Activated T-helper 17 cell treated with anti-CD3 and anti-CD28 coated beads, Interleukin-2, amount 50 U/mL, for 72 hours (primary cell): ENCODE data around the gene CNTN4. TPM values are rescaled to one million over a fixed set of nuclear protein-coding genes. Genes with fewer than 3 reads are reported as not detected.

Experiments
- ATAC-seq: fragments of 150-1000 bp; cut with Tn5 transposase; replicated peaks from 2 replicates; pipeline ENCODE4 v1.10.0; 2021; ENCODE audit warnings: mild to moderate bottlenecking, moderate library complexity
- H3K27ac Mint-ChIP-seq: one replicate; pipeline ENCODE4 v1.8.0; 2022; ENCODE audit warnings: mixed read lengths
- H3K27me3 Mint-ChIP-seq: one replicate; pipeline ENCODE4 v1.8.0; 2022; ENCODE audit warnings: mixed read lengths
- H3K36me3 Mint-ChIP-seq: one replicate; pipeline ENCODE4 v1.8.0; 2022; ENCODE audit warnings: low read depth, mild to moderate bottlenecking, mixed read lengths
- H3K4me1 Mint-ChIP-seq: one replicate; pipeline ENCODE4 v1.8.0; 2022; ENCODE audit warnings: mixed read lengths
- H3K4me3 Mint-ChIP-seq: one replicate; pipeline ENCODE4 v1.8.0; 2022; ENCODE audit warnings: mild to moderate bottlenecking, mixed read lengths
- H3K9me3 Mint-ChIP-seq: one replicate; pipeline ENCODE4 v1.8.0; 2022; ENCODE audit warnings: mixed read lengths
- total RNA-seq, 2 donors: library from RNA; stranded (reverse); gene quantifications; one replicate each; pipeline ENCODE4 v1.2.3, GENCODE V29; 2022

The CNTN4 gene
- total RNA-seq, 2 donors from 2014 or later, result not detected

DNA sequence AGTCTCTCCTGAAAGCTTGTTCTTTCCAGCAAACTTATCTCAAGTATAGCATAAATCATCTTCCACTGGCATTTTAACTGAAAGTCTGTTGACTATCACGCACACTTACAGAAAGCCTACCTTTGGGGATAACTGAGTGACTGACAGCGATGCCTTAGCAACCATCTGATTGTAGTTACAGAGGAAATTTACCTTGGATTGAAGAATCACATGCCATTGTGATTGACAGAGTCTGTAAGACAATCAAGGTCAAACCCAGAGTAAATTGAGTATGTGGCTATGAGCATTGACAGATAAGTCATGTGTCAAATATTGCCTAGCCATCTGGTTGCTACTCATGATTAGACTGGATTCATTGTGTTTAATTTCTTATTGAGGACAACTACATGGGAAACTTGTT, 82.0 kb downstream of the CNTN4 start:
- no peak overlapping the region for H3K27ac Mint-ChIP-seq
- no peak for ATAC-seq
- no peaks in the 10 kb centered on the region for H3K36me3 Mint-ChIP-seq
- H3K4me3 Mint-ChIP-seq, result no peak overlapping the region
- H3K4me1 Mint-ChIP-seq, result no peaks in the 10 kb centered on the region
- H3K27me3 Mint-ChIP-seq, result no peaks in the 10 kb centered on the region
- no peaks in the 10 kb centered on the region for H3K9me3 Mint-ChIP-seq

DNA sequence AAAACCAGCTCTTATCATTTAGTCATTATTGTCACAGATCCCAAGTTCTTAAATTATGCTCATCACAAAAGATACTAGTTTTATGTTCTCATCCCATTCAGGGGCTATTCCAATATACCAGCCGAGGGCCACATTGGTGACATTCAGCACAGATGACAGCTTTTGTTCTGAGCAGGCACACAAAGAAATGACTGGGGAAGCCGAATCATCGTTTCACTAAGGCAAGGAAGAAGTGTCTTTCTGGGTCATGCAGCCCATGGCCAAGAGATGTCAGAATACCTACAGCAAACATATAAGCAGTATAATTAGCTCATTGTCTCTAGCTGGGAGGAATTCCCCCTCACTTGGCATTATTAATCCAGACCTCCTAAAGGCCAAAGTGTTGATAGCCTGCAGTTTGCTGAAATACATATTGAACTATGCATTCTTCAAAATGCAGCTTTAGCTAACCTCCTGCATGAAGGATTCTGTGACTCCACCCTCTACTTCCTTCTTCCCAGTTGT, 100.2 kb downstream of the CNTN4 start:
- Mint-ChIP-seq H3K4me1 (no peaks in the 10 kb centered on the region), H3K9me3 (no peaks in the 10 kb centered on the region), H3K36me3 (no peaks in the 10 kb centered on the region), H3K27ac (no peak overlapping the region), H3K27me3 (peaks cover 3% of the 10 kb centered on the region), H3K4me3 (no peak overlapping the region)
- ATAC-seq, result no peak

- Mint-ChIP-seq H3K36me3 (no peaks in the 10 kb centered on the region), H3K4me3 (no peak overlapping the region), H3K4me1 (no peaks in the 10 kb centered on the region), H3K27ac (no peak overlapping the region), H3K27me3 (no peaks in the 10 kb centered on the region), H3K9me3 (no peaks in the 10 kb centered on the region)
- no peak for ATAC-seq
Observed at GRCh38 chr3:2204054-2204453, 105.4 kb downstream of the CNTN4 start.

DNA sequence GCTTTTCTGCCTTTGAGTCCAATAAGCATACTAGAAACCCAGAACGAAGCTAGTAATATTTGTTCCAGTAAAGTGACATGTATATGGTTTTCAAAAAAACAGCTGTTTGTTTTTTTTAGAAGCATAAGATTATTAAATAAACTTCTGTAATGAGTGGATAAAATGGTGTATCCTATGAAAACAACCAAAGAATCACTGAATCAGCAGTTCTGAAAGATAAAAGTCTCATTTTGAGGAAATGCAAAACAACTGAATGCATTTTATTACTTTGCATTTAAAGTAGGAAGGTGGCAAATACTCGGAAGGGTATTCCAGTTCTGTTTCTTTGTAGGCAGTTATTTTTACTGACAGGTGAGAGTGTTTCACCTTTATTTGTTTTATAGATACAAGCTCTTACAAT, 107.0 kb downstream of the CNTN4 start:
- ATAC-seq, result no peak
- no peaks in the 10 kb centered on the region for H3K27me3 Mint-ChIP-seq
- H3K9me3 Mint-ChIP-seq, result no peaks in the 10 kb centered on the region
- no peak overlapping the region for H3K4me3 Mint-ChIP-seq
- no peak overlapping the region for H3K27ac Mint-ChIP-seq
- H3K4me1 Mint-ChIP-seq, result no peaks in the 10 kb centered on the region
- H3K36me3 Mint-ChIP-seq, result no peaks in the 10 kb centered on the region

GRCh38 chr3:2206536-2206935, 107.9 kb downstream of the CNTN4 start:
- no peak for ATAC-seq
- Mint-ChIP-seq H3K27ac (no peak overlapping the region), H3K36me3 (no peaks in the 10 kb centered on the region), H3K4me3 (no peak overlapping the region), H3K27me3 (no peaks in the 10 kb centered on the region), H3K4me1 (no peaks in the 10 kb centered on the region), H3K9me3 (no peaks in the 10 kb centered on the region)

DNA sequence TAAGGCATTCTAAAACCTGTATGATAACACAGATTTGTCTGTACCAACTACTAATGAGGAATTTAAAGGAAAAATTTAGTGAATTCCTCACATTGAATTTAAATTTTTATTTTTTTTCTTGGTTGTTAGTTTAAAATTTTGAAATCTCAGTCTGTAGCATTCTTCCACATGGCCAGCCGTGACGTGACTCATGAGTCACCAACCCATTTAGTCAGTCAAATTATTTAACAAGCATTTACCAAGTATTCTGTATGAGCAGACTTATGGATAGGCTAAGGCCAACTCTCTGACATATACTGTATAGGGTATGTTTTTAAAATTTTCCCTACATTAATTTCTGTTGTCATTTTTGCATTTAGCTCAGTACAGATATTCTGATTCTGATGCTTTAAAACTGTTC, 112.9 kb downstream of the CNTN4 start:
- H3K27me3 Mint-ChIP-seq, result no peaks in the 10 kb centered on the region
- no peaks in the 10 kb centered on the region for H3K9me3 Mint-ChIP-seq
- no peak for ATAC-seq
- H3K27ac Mint-ChIP-seq, result no peak overlapping the region
- no peaks in the 10 kb centered on the region for H3K36me3 Mint-ChIP-seq
- no peak overlapping the region for H3K4me3 Mint-ChIP-seq
- no peaks in the 10 kb centered on the region for H3K4me1 Mint-ChIP-seq

- no peaks in the 10 kb centered on the region for H3K9me3 Mint-ChIP-seq
- H3K4me3 Mint-ChIP-seq, result no peak overlapping the region
- no peaks in the 10 kb centered on the region for H3K27me3 Mint-ChIP-seq
- H3K27ac Mint-ChIP-seq, result no peak overlapping the region
- ATAC-seq, result no peak
- H3K4me1 Mint-ChIP-seq, result no peaks in the 10 kb centered on the region
- no peaks in the 10 kb centered on the region for H3K36me3 Mint-ChIP-seq
Observed at GRCh38 chr3:2212206-2212605, 113.5 kb downstream of the CNTN4 start.

DNA sequence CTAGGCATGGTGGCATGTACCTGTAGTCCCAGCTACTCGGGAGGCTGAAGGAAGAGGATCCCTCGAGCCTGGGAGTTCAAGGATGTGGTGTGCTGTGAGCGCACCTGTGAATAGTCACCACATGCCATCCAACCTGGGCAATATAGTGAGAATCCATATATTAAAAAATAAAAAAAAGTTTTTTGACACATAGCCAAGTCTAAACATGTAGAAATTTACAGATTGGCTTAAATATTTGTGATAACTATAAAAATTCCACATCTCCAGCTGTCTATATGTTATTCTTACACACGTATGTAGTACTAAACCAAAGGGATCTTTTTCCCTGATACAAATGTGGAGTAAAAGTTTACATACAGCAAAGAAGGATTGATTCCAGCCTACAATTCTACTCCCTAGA, 119.7 kb downstream of the CNTN4 start:
- H3K27ac Mint-ChIP-seq, result no peak overlapping the region
- ATAC-seq, result no peak
- H3K4me1 Mint-ChIP-seq, result no peaks in the 10 kb centered on the region
- H3K4me3 Mint-ChIP-seq, result no peak overlapping the region
- H3K36me3 Mint-ChIP-seq, result no peaks in the 10 kb centered on the region
- H3K27me3 Mint-ChIP-seq, result no peaks in the 10 kb centered on the region
- no peaks in the 10 kb centered on the region for H3K9me3 Mint-ChIP-seq

GRCh38 chr3:2218816-2219215, 120.2 kb downstream of the CNTN4 start:
- no peak for ATAC-seq

GRCh38 chr3:2236203-2236602, 137.5 kb downstream of the CNTN4 start:
- Mint-ChIP-seq H3K36me3 (no peaks in the 10 kb centered on the region), H3K9me3 (no peaks in the 10 kb centered on the region), H3K4me1 (no peaks in the 10 kb centered on the region), H3K27ac (no peak overlapping the region), H3K27me3 (no peaks in the 10 kb centered on the region), H3K4me3 (no peak overlapping the region)
- ATAC-seq, result no peak

More at GRCh38 chr3:2218816-2219215, 120.2 kb downstream of the CNTN4 start:
- no peak overlapping the region for H3K4me3 Mint-ChIP-seq
- no peaks in the 10 kb centered on the region for H3K4me1 Mint-ChIP-seq
- H3K27me3 Mint-ChIP-seq, result no peaks in the 10 kb centered on the region
- H3K27ac Mint-ChIP-seq, result no peak overlapping the region
- H3K9me3 Mint-ChIP-seq, result no peaks in the 10 kb centered on the region
- H3K36me3 Mint-ChIP-seq, result no peaks in the 10 kb centered on the region

DNA sequence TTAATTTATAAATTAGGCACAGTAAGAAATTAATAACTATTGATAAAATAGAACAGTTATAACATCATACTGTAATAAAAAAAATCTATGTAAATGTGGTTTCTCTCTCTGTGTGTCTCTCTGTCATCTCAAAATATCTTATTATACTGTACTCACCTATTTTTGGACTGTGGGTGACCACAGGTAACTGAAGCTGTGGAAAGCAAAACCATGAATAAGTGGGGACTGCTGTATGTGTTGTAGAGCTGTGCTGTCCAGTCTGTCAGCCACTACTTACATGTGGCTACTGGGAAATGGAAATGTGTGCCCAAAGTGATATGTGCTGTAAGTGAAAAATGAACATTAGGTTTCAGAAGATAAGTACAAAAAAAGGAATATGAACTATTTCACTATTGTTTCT, 145.5 kb downstream of the CNTN4 start:
- Mint-ChIP-seq H3K27ac (no peak overlapping the region), H3K9me3 (no peaks in the 10 kb centered on the region), H3K4me1 (no peaks in the 10 kb centered on the region), H3K4me3 (no peak overlapping the region), H3K27me3 (peaks cover 7% of the 10 kb centered on the region), H3K36me3 (no peaks in the 10 kb centered on the region)
- no peak for ATAC-seq

- Mint-ChIP-seq H3K4me3 (no peak overlapping the region), H3K4me1 (no peaks in the 10 kb centered on the region), H3K27ac (no peak overlapping the region), H3K9me3 (no peaks in the 10 kb centered on the region), H3K36me3 (no peaks in the 10 kb centered on the region), H3K27me3 (peaks cover 7% of the 10 kb centered on the region)
- ATAC-seq, result no peak
Observed at GRCh38 chr3:2246873-2247648, 148.4 kb downstream of the CNTN4 start.

DNA sequence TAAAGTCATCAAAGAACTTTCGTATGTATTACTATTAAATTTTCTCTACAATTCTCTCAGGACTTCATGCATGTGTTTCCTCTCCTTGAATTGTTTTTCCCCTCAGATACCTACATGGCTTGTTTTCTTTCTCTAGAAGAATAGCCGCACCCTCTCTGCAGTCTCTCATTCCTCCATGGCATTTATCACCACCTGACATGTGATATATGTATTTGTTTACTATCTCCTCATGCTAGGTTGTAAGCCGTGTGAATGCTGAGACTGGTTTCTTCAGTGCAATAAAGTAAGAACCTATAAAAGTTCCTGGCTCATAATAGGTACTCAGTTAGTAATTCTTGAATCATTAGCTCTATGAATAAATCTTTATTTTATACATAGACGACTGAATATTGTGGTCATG, 149.2 kb downstream of the CNTN4 start:
- Mint-ChIP-seq H3K27ac (no peak overlapping the region), H3K9me3 (no peaks in the 10 kb centered on the region), H3K4me3 (no peak overlapping the region), H3K27me3 (peaks cover 7% of the 10 kb centered on the region), H3K4me1 (no peaks in the 10 kb centered on the region), H3K36me3 (no peaks in the 10 kb centered on the region)
- no peak for ATAC-seq

DNA sequence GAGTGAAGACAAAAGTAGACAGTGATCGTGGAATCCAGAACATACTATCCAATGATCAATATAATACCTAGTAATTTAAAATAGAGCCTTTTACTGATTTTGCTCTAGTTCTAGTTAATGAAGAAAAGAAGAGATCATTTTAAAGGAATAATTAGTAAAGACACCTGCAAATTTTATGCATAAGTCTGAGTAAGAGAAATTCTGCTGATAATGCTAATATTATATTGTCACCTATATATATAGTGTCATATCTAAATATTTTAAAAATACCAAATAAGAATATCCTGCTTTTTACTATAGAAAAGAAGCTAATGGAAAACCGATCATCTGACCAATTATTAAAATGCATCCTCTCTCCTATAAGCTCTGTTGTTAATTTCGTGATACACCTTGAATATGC, 152.1 kb downstream of the CNTN4 start:
- Mint-ChIP-seq H3K27ac (no peak overlapping the region), H3K36me3 (no peaks in the 10 kb centered on the region), H3K27me3 (peaks cover 6% of the 10 kb centered on the region), H3K4me3 (no peak overlapping the region), H3K4me1 (no peaks in the 10 kb centered on the region), H3K9me3 (peaks cover 3% of the 10 kb centered on the region)
- ATAC-seq, result no peak

- H3K36me3 Mint-ChIP-seq, result no peaks in the 10 kb centered on the region
- no peak for ATAC-seq
- no peaks in the 10 kb centered on the region for H3K4me1 Mint-ChIP-seq
- H3K27ac Mint-ChIP-seq, result no peak overlapping the region
- H3K4me3 Mint-ChIP-seq, result no peak overlapping the region
- no peaks in the 10 kb centered on the region for H3K27me3 Mint-ChIP-seq
- H3K9me3 Mint-ChIP-seq, result no peaks in the 10 kb centered on the region
Observed at GRCh38 chr3:2261747-2262146, 163.1 kb downstream of the CNTN4 start.
